GM23338 (cell line): ENCODE data around the gene ASB11. TPM values are rescaled to one million over a fixed set of nuclear protein-coding genes. Genes with fewer than 3 reads are reported as not detected.

Experiments used
- ATAC-seq: fragments of 200-7000 bp; cut with Tn5 transposase; 3 replicates; pipeline ENCODE4 v1.9.1; 2020
- DNase-seq: peaks from one replicate; pipeline ENCODE4 v3.0.0-alpha.2; 2015; ENCODE audit warnings: low spot score
- H2AFZ ChIP-seq: fragments of 200-600 bp; sonication (generic); 2 replicates; pipeline ENCODE4 v1.8.0; 2016; ENCODE audit warnings: antibody characterized with exemption, mild to moderate bottlenecking, moderate library complexity
- H3F3A ChIP-seq: fragments of 200-600 bp; sonication (generic); replicated peaks from 2 replicates; pipeline ENCODE4 v1.8.0; 2017; ENCODE audit warnings: antibody characterized with exemption, mixed run types, low read depth
- H3K27ac ChIP-seq: fragments of 200-600 bp; sonication (generic); 2 replicates; pipeline ENCODE4 v1.6.1; 2016; ENCODE audit warnings: low read depth
- H3K27me3 ChIP-seq: fragments of 200-600 bp; sonication (generic); 2 replicates; pipeline ENCODE4 v1.8.0; 2016; ENCODE audit warnings: mild to moderate bottlenecking, mixed run types, moderate library complexity; ENCODE audit not compliant: insufficient read depth
- H3K36me3 ChIP-seq: fragments of 200-600 bp; sonication (generic); 2 replicates; pipeline ENCODE4 v1.8.0; 2016; ENCODE audit warnings: mild to moderate bottlenecking; ENCODE audit not compliant: insufficient read depth
- H3K4me1 ChIP-seq: fragments of 200-600 bp; sonication (generic); 2 replicates; pipeline ENCODE4 v1.8.0; 2016; ENCODE audit warnings: mild to moderate bottlenecking, moderate library complexity; ENCODE audit not compliant: insufficient read depth
- H3K4me2 ChIP-seq: fragments of 200-600 bp; sonication (generic); 2 replicates; pipeline ENCODE4 v1.7.1; 2017; ENCODE audit warnings: mixed run types
- H3K4me3 ChIP-seq: fragments of 200-600 bp; sonication (generic); 2 replicates; pipeline ENCODE4 v1.6.1; 2016; ENCODE audit warnings: mixed run types
- H3K79me2 ChIP-seq: fragments of 200-600 bp; sonication (generic); replicated peaks from 2 replicates; pipeline ENCODE4 v1.8.0; 2017; ENCODE audit warnings: mild to moderate bottlenecking; ENCODE audit not compliant: insufficient read depth
- H3K9me2 ChIP-seq: fragments of 200-600 bp; sonication (generic); 2 replicates; pipeline ENCODE4 v1.8.0; 2017; ENCODE audit not compliant: insufficient read depth
- H4K20me1 ChIP-seq: fragments of 200-600 bp; sonication (generic); replicated peaks from 2 replicates; pipeline ENCODE4 v1.8.0; 2017; ENCODE audit warnings: mild to moderate bottlenecking; ENCODE audit not compliant: insufficient read depth
- H3K27ac Mint-ChIP-seq: 2 replicates; pipeline ENCODE4 v1.8.0; 2020; ENCODE audit warnings: inconsistent platforms, mild to moderate bottlenecking, moderate library complexity, mixed read lengths
- H3K27me3 Mint-ChIP-seq: 3 replicates; pipeline ENCODE4 v1.8.0; 2022; ENCODE audit warnings: low read depth, mild to moderate bottlenecking, moderate library complexity, mixed read lengths, inconsistent platforms; ENCODE audit not compliant: insufficient read depth, poor library complexity
- H3K36me3 Mint-ChIP-seq: 3 replicates; pipeline ENCODE4 v1.8.0; 2021; ENCODE audit warnings: low read depth, mild to moderate bottlenecking, inconsistent platforms, moderate library complexity, mixed read lengths
- H3K4me1 Mint-ChIP-seq: 3 replicates; pipeline ENCODE4 v1.8.0; 2020; ENCODE audit warnings: mild to moderate bottlenecking, inconsistent platforms, mixed read lengths
- H3K4me3 Mint-ChIP-seq: 3 replicates; pipeline ENCODE4 v1.8.0; 2021; ENCODE audit warnings: moderate library complexity, mild to moderate bottlenecking, inconsistent platforms, mixed read lengths
- H3K9me3 Mint-ChIP-seq: 3 replicates; pipeline ENCODE4 v1.8.0; 2020; ENCODE audit warnings: moderate library complexity, mild to moderate bottlenecking, inconsistent platforms, mixed read lengths
- CREB1 ChIP-seq: fragments of 250-450 bp; sonication (Bioruptor Pico); IDR thresholded peaks from 2 replicates; pipeline ENCODE4 v1.5.0; 2020; ENCODE audit warnings: low read depth, mild to moderate bottlenecking, moderate library complexity
- CTCF ChIP-seq, 2 experiments: fragments of 200-600 bp in 1 of 2; sonication (generic) in 1 of 2; conservative IDR thresholded peaks; 2 replicates each; pipeline versions ENCODE4 v1.5.1 to v1.6.1; 2016 to 2017; ENCODE audit warnings: antibody characterized with exemption in 2 of 2, low read depth in 2 of 2, mild to moderate bottlenecking in 2 of 2, moderate library complexity in 1 of 2
- ETS1 ChIP-seq: IDR thresholded peaks from 2 replicates; pipeline ENCODE4 v1.6.1; 2016; ENCODE audit warnings: antibody characterized with exemption
- EZH2 ChIP-seq: fragments of 200-600 bp; sonication (generic); IDR thresholded peaks from one replicate; pipeline ENCODE4 v1.8.0; 2017; ENCODE audit warnings: antibody characterized with exemption, mild to moderate bottlenecking, low read depth; ENCODE audit not compliant: unreplicated experiment
- EZH2phosphoT487 ChIP-seq: fragments of 200-600 bp; sonication (generic); IDR thresholded peaks from one replicate; pipeline ENCODE4 v1.8.1; 2018; ENCODE audit warnings: antibody characterized with exemption; ENCODE audit not compliant: unreplicated experiment
- JUNB ChIP-seq: IDR thresholded peaks from one replicate; pipeline ENCODE4 v1.6.1; 2016; ENCODE audit warnings: antibody characterized with exemption; ENCODE audit not compliant: unreplicated experiment
- NANOG ChIP-seq: IDR thresholded peaks from 2 replicates; pipeline ENCODE4 v1.6.1; 2016; ENCODE audit warnings: antibody characterized with exemption, borderline replicate concordance
- POLR2AphosphoS5 ChIP-seq: IDR thresholded peaks from 2 replicates; pipeline ENCODE4 v1.6.1; 2016; ENCODE audit warnings: antibody characterized with exemption, low read depth
- REST ChIP-seq: IDR thresholded peaks from one replicate; pipeline ENCODE4 v1.6.1; 2018; ENCODE audit warnings: antibody characterized with exemption; ENCODE audit not compliant: unreplicated experiment
- STAT1 ChIP-seq: IDR thresholded peaks from one replicate; pipeline ENCODE4 v1.6.1; 2016; ENCODE audit warnings: antibody characterized with exemption; ENCODE audit not compliant: unreplicated experiment
- ZNF114 ChIP-seq: fragments of 250-450 bp; sonication (Bioruptor Pico); IDR thresholded peaks from 2 replicates; pipeline ENCODE4 v1.5.0; 2020; ENCODE audit warnings: mild to moderate bottlenecking, moderate library complexity
- ZNF331 ChIP-seq: fragments of 250-450 bp; sonication (Bioruptor Pico); IDR thresholded peaks from 2 replicates; pipeline ENCODE4 v1.5.0; 2020; ENCODE audit warnings: low read depth, mild to moderate bottlenecking, moderate library complexity
- ZNF462 ChIP-seq: fragments of 250-450 bp; sonication (Bioruptor Pico); IDR thresholded peaks from 2 replicates; pipeline ENCODE4 v1.5.0; 2020; ENCODE audit warnings: mild to moderate bottlenecking, moderate library complexity
- polyA plus RNA-seq: library from polyadenylated mRNA; unstranded; fragments of >200 nt; fragmentation: Nextera tagmentation; extraction: Ambion mirVana; gene quantifications from 2 replicates; pipeline ENCODE4 v1.2.1, GENCODE V29; 2016
- total RNA-seq: library from RNA; depleted of rRNA; stranded (reverse); fragments of >200 nt; shearing (Covaris generic); gene quantifications from 2 replicates; pipeline ENCODE4 v1.2.3, GENCODE V29; 2014

ASB11 gene
- total and polyA plus RNA-seq, 2 experiments from 2014 or later = not detected

GRCh38 chrX:15340867-15341266 is 25.4 kb upstream of the ASB11 start:
- Mint-ChIP-seq H3K27me3 (no peaks in the 10 kb centered on the region), H3K4me1 (peaks cover 8% of the 10 kb centered on the region; the same call in 2 of the 3 replicates), H3K36me3 (no peaks in the 10 kb centered on the region), H3K9me3 (no peaks in the 10 kb centered on the region), H3K4me3 (no peak overlapping the region), H3K27ac (no peak overlapping the region)
- H3K9me2 ChIP-seq = no peaks in the 10 kb centered on the region
- no peak for TF ChIP-seq POLR2AphosphoS5
- no peak for TF ChIP-seq ZNF462
- no peak for TF ChIP-seq ZNF331 (CRISPR knock-in tag)
- TF ChIP-seq ETS1 = no peak
- no peak for TF ChIP-seq REST
- no peak for TF ChIP-seq JUNB
- TF ChIP-seq EZH2 = no peak
- TF ChIP-seq ZNF114 (CRISPR knock-in tag) = no peak
- TF ChIP-seq NANOG = no peak
- TF ChIP-seq EZH2phosphoT487 = no peak
- TF ChIP-seq CTCF (conservative IDR thresholded peaks at IDR 0.05; ENCODE audit: low read depth in 2 of 2) = no peak
- TF ChIP-seq STAT1 = no peak
- no peak for TF ChIP-seq CREB1 (CRISPR knock-in tag)
- H3K4me3 ChIP-seq = no peak overlapping the region
- H3K4me1 ChIP-seq = no peaks in the 10 kb centered on the region
- ATAC-seq = no peak
- no peaks in the 10 kb centered on the region for H4K20me1 ChIP-seq
- no peaks in the 10 kb centered on the region for H3K79me2 ChIP-seq
- H3K27ac ChIP-seq = no peak overlapping the region
- no peak overlapping the region for H2AFZ ChIP-seq
- H3K4me2 ChIP-seq = no peak overlapping the region
- no peaks in the 10 kb centered on the region for H3F3A ChIP-seq
- no peak for DNase-seq
- no peaks in the 10 kb centered on the region for H3K36me3 ChIP-seq
- no peaks in the 10 kb centered on the region for H3K27me3 ChIP-seq
